CD14-positive monocyte (primary cell): ENCODE measurements around the gene IZUMO1. TPM values are rescaled to one million over a fixed set of nuclear protein-coding genes. Genes with fewer than 3 reads are reported as not detected.

Experiments
- DNase-seq, 3 donors: peaks; one replicate each; pipeline ENCODE4 v3.0.0-alpha.2; 2011 to 2022
- H2AFZ ChIP-seq: 2 replicates; pipeline ENCODE4 v1.6.0; 2012; ENCODE audit warnings: mild to moderate bottlenecking, low read depth, low read length, inconsistent platforms; ENCODE audit not compliant: insufficient read depth, poor library complexity, severe bottlenecking
- H3K27ac ChIP-seq, 2 donors: 1 replicate in 1 of 2; 2 replicates in 1 of 2; pipeline ENCODE4 v1.5.1; 2012 to 2013; ENCODE audit warnings: low read length in 2 of 2, control low read depth in 1 of 2, inconsistent platforms in 1 of 2, low read depth in 1 of 2, mild to moderate bottlenecking in 1 of 2
- H3K27me3 ChIP-seq, 2 donors: one replicate each; pipeline versions ENCODE4 v1.6.0 to v1.6.1; 2011 to 2013; ENCODE audit warnings: low read length in 2 of 2; ENCODE audit not compliant: control insufficient read depth in 2 of 2, insufficient read depth in 2 of 2
- H3K36me3 ChIP-seq, 2 donors: replicated peaks in 1 of 2; 1 replicate in 1 of 2; 2 replicates in 1 of 2; pipeline versions ENCODE4 v1.5.1 to v1.6.1; 2012 to 2013; ENCODE audit warnings: low read length in 2 of 2, control low read depth in 1 of 2, inconsistent platforms in 1 of 2, mild to moderate bottlenecking in 1 of 2; ENCODE audit not compliant: insufficient read depth in 2 of 2, control insufficient read depth in 1 of 2
- H3K4me1 ChIP-seq, 2 donors: 1 replicate in 1 of 2; 2 replicates in 1 of 2; pipeline versions ENCODE4 v1.5.1 to v1.6.1; 2012 to 2013; ENCODE audit warnings: low read length in 2 of 2, control low read depth in 1 of 2, inconsistent platforms in 1 of 2, mild to moderate bottlenecking in 1 of 2, moderate library complexity in 1 of 2; ENCODE audit not compliant: insufficient read depth in 2 of 2, control insufficient read depth in 1 of 2
- H3K4me2 ChIP-seq: replicated peaks from 2 replicates; pipeline ENCODE3; 2012; ENCODE audit warnings: low read length, moderate library complexity, mild to moderate bottlenecking; ENCODE audit not compliant: poor library complexity, severe bottlenecking; ENCODE audit errors: extremely low read depth
- H3K4me3 ChIP-seq, 3 experiments: fragments of 200-600 bp in 1 of 3; sonication (generic) in 1 of 3; replicated peaks in 1 of 3; 1 replicate in 2 of 3; 2 replicates in 1 of 3; pipeline ENCODE4 v1.5.1; 2011 to 2013; ENCODE audit warnings: low read length in 3 of 3, mild to moderate bottlenecking in 3 of 3, control low read depth in 2 of 3, low read depth in 2 of 3, inconsistent platforms in 1 of 3, moderate library complexity in 1 of 3
- H3K79me2 ChIP-seq: 2 replicates; pipeline ENCODE4 v1.6.0; 2012; ENCODE audit warnings: mild to moderate bottlenecking, control low read depth, inconsistent platforms, low read length, moderate library complexity; ENCODE audit not compliant: insufficient read depth
- H3K9ac ChIP-seq: 2 replicates; pipeline ENCODE4 v1.6.0; 2017; ENCODE audit warnings: low read length, mild to moderate bottlenecking; ENCODE audit not compliant: insufficient read depth, poor library complexity, severe bottlenecking
- H3K9me3 ChIP-seq, 2 donors: replicated peaks in 1 of 2; 1 replicate in 1 of 2; 2 replicates in 1 of 2; pipeline versions ENCODE4 v1.5.1 to v1.6.1; 2012 to 2013; ENCODE audit warnings: low read length in 2 of 2, control low read depth in 1 of 2; ENCODE audit not compliant: control insufficient read depth in 1 of 2, insufficient read depth in 1 of 2
- H4K20me1 ChIP-seq: 2 replicates; pipeline ENCODE4 v1.6.0; 2012; ENCODE audit warnings: mild to moderate bottlenecking, low read length, control low read depth, moderate library complexity; ENCODE audit not compliant: insufficient read depth
- H3K27ac Mint-ChIP-seq, 7 donors: one replicate each; pipeline ENCODE4 v1.8.0; 2020; ENCODE audit warnings: mild to moderate bottlenecking in 7 of 7, mixed read lengths in 7 of 7, moderate library complexity in 6 of 7, inconsistent platforms in 2 of 7
- H3K27me3 Mint-ChIP-seq, 3 donors: one replicate each; pipeline ENCODE4 v1.8.0; 2021 to 2022; ENCODE audit warnings: low read depth in 3 of 3, mild to moderate bottlenecking in 3 of 3, mixed read lengths in 3 of 3, moderate library complexity in 3 of 3, inconsistent platforms in 1 of 3
- H3K36me3 Mint-ChIP-seq, 2 donors: one replicate each; pipeline ENCODE4 v1.8.0; 2020; ENCODE audit warnings: mixed read lengths in 2 of 2, inconsistent platforms in 1 of 2, mild to moderate bottlenecking in 1 of 2
- H3K4me1 Mint-ChIP-seq: one replicate; pipeline ENCODE4 v1.8.0; 2020; ENCODE audit warnings: mild to moderate bottlenecking, mixed read lengths
- H3K4me3 Mint-ChIP-seq, 2 donors: one replicate each; pipeline ENCODE4 v1.8.0; 2020; ENCODE audit warnings: mild to moderate bottlenecking in 2 of 2, mixed read lengths in 2 of 2, moderate library complexity in 1 of 2
- H3K9me3 Mint-ChIP-seq, 7 donors: one replicate each; pipeline ENCODE4 v1.8.0; 2020 to 2022; ENCODE audit warnings: mixed read lengths in 7 of 7, mild to moderate bottlenecking in 6 of 7, moderate library complexity in 6 of 7, inconsistent platforms in 2 of 7
- CTCF ChIP-seq: fragments of 200-600 bp; IDR thresholded peaks from one replicate; pipeline ENCODE4 v1.8.0; 2022; ENCODE audit warnings: antibody characterized with exemption, mild to moderate bottlenecking
- WGBS: methylation state at CpG from one replicate; pipeline ENCODE4 v1.1.5; 2013; ENCODE audit warnings: missing lambda C conversion rate; ENCODE audit not compliant: insufficient coverage; 5-methylcytosine and 5-hydroxymethylcytosine counted together
- intact Hi-C, 2 donors: fragments of 100-400 bp; cut with micrococcal nuclease; formaldehyde crosslinking; loops; one replicate each; pipeline versions ENCODE4 v1.15.0 to v1.15.1; 2023
- polyA plus RNA-seq, 3 donors: library from polyadenylated mRNA; depleted of rRNA in 1 of 3; unstranded in 2 of 3; stranded (reverse) in 1 of 3; fragments of 300-500 nt in 2 of 3; fragments of >200 nt in 1 of 3; fragmentation: Illumina TruSeq in 2 of 3; gene quantifications; 1 replicate in 2 of 3; 2 replicates in 1 of 3; pipeline ENCODE4 v1.2.3, GENCODE V29; 2012 to 2021

The IZUMO1 gene
- polyA plus RNA-seq, 3 donors: not detected

GRCh38 chr19:48742096-48742495, 4.6 kb downstream of the IZUMO1 start:
- H3K27ac Mint-ChIP-seq: peak overlapping the region in 1 of 7 donors; percentile 57
- Histone ChIP-seq H2AFZ (no peak overlapping the region), H3K9me3 (peaks cover 16 to 22% of the 10 kb centered on the region in 2 donors), H3K27me3 (peaks cover 17 to 44% of the 10 kb centered on the region in 2 donors), H3K9ac (no peak overlapping the region), H3K4me1 (peaks cover 15 to 35% of the 10 kb centered on the region in 2 donors), H3K27ac (no peak overlapping the region), H4K20me1 (no peaks in the 10 kb centered on the region), H3K4me3 (no peak overlapping the region), H3K4me2 (no peak overlapping the region), H3K79me2 (no peaks in the 10 kb centered on the region), H3K36me3 (no peaks in the 10 kb centered on the region)
- no CpG with 5 or more reads among the region's 11 CpGs for WGBS
- peaks cover 0 to 5% of the 10 kb centered on the region in 2 donors for H3K36me3 Mint-ChIP-seq
- no peak for DNase-seq
- H3K4me3 Mint-ChIP-seq: no peak overlapping the region
- no peak for TF ChIP-seq CTCF
- intact Hi-C loops: no loop called here
- peaks cover 29% of the 10 kb centered on the region for H3K4me1 Mint-ChIP-seq
- H3K9me3 Mint-ChIP-seq: peaks cover 10 to 32% (median 23%) of the 10 kb centered on the region in 7 donors
- H3K27me3 Mint-ChIP-seq: peaks cover 41 to 73% (median 58%) of the 10 kb centered on the region in 3 donors

GRCh38 chr19:48741129-48741999, 5.3 kb downstream of the IZUMO1 start:
- WGBS: 47% methylated on average over 33 of the region's 35 CpGs
- no peak for TF ChIP-seq CTCF
- Histone ChIP-seq H2AFZ (no peak overlapping the region), H3K27me3 (peaks cover 17 to 40% of the 10 kb centered on the region in 2 donors), H4K20me1 (no peaks in the 10 kb centered on the region), H3K4me2 (no peak overlapping the region), H3K36me3 (no peaks in the 10 kb centered on the region), H3K27ac (no peak overlapping the region), H3K4me3 (no peak overlapping the region), H3K9me3 (peaks cover 16 to 22% of the 10 kb centered on the region in 2 donors), H3K4me1 (peaks cover 13 to 28% of the 10 kb centered on the region in 2 donors), H3K9ac (no peak overlapping the region), H3K79me2 (no peaks in the 10 kb centered on the region)
- Mint-ChIP-seq H3K4me1 (peaks cover 24% of the 10 kb centered on the region), H3K36me3 (peaks cover 0 to 4% of the 10 kb centered on the region in 2 donors), H3K27me3 (peaks cover 39 to 67% (median 53%) of the 10 kb centered on the region in 3 donors), H3K4me3 (peak overlapping the region in 1 of 2 donors; percentile 80), H3K9me3 (peaks cover 7 to 32% (median 22%) of the 10 kb centered on the region in 7 donors), H3K27ac (peak overlapping the region in 2 of 7 donors; percentile 36 to 57)
- intact Hi-C loops: no loop called here
- no peak for DNase-seq
